NCI-H128 (cell line): ENCODE measurements around the gene LAMA3.
A peak's percentile ranks its signal among the peaks of the same experiment; 100 is the strongest.
"Not testable (repeated sequence)": the region's sequence is repeated elsewhere in the genome, so short reads cannot be mapped to it uniquely, and the experiment has no call there.

Experiments used
- DNase-seq: peaks from one replicate; lab custom pipeline; 2025; ENCODE audit not compliant: unreplicated experiment; lab: John Stamatoyannopoulos, UW

LAMA3 gene

DNA sequence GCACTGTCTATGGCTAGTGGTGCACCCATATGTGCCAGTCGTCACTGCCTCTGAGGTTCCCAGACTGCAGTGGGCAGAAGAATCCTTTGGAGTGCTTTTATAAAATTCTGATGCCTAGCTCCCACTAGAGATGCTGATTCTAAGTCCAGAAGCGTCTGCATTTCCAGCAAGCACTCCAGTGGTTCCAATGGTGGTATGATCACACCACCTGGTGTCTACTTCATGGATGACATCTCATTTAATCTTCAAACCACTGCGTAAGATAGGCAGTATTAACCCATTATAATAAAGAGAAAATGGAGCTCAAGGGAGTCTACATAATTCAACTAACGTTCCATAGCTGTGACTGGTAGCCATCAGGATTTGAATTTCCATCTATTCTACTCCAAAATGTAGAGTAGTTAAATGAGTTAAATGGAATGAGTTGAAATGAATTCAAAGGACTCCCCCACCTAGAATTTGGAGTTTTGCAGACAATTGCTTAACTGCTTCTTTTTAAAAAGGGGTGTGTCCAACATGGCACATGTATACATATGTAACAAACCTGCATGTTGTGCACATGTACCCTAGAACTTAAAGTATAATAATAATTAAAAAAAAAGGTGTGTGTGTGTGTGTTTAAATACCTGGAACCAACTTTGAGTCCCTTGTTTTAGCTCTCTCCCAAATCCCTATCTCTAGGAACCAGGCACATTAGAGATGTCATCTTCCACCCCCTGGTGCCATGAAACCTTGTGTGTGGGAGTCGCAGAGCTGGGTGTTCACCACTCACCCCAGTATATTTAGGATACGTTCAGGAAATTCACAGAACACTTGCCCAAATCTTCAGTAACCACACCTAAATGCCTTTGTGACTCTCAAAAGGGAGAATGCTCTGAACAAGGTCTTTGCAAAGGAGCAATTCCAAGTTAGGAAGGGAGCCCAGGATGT is 14.1 kb downstream of the LAMA3 start:
- peak; percentile 27 for DNase-seq

DNA sequence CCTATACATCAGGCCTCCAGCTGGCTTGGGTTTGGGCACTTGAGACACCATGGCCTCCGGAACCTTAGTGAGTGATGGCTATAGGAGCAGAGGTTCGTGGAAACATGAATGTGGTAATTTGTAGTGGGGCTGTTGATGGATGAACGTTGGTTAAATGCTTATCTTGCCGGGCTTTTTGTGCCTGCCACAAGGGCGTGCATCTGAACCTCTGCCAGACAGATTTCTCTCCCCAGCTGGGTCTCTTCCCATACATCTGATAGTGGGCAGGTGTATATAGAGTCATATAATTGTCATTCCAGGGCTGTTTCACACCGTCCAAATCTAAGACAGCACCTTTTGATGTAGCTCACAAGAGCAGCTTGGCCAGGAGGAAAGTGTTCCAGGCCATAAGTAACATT is 14.7 kb downstream of the LAMA3 start:
- DNase-seq, result no peak

DNA sequence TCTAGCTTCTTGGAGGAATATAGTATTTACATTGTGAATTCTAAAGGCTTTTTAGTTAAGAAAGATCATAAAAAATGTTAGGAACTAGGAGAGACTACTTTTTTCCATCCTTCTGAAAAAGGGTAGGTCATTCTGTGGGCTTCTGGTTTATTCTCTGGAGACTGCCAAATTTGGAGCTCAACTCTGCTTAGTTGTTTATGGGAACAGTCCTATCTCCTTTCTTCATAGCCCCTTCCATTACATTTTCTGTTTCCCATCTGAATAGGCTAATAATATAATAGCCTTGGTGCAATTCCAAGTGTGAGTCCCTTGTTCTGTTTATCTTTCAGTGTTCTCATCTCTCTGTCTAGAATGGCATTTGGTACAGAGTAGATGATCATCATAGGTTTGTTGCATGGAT is 15.6 kb downstream of the LAMA3 start:
- DNase-seq, result no peak

DNA sequence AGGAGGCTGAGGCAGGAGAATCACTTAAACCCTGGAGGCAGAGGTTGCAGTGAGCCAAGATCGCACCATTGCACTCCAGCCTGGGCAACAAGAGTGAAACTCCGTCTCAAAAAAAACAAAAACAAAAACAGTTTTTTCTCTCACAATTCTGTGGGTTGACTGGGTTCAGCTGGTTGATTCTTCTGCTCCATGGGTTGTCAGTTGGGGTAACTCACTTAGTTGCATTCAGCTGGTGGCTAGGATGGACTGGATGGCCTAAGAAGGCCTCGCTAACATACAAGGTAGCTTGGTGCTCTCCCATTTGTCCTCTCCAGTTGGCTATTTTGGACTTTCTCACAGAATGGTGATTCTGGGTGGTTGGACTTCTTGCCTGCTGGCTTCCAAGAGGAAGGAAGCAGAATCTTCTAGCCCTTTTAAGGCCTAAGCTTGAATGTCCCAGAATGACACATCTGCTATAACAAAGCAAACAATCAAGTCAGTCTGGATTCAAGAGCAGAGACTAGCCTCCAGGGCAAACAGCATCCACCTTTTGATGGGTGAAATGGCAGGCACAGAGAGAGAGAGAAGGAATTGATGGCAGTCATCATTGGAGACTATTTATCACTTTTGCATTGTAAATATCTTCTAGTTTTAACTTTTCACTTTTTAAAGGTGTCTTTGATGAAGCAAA is 17.9 kb downstream of the LAMA3 start:
- DNase-seq, result no peak

DNA sequence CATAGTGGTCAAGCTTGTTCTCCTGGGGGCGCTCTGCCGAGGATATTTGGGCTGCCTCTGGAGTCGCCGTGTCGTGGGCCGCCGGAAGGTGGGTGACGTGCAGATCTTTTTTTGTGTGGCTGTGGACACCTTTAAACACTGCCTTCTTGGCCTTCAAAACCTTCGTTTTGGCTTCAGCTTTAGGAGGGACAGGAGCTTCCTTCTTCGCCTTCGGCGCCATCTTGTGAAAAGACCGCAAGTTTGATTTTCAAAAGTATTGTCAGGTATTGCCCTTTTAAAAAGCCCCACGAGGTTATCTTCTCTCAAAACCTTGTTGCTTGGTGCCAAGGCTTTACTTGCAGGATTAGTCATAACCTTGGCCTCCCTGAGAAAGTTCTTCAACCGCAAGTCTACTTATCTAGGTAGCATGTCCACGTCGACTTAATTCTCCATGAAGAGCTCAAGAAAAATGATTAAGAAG is 20.8 kb downstream of the LAMA3 start:
- DNase-seq, result no peak

DNA sequence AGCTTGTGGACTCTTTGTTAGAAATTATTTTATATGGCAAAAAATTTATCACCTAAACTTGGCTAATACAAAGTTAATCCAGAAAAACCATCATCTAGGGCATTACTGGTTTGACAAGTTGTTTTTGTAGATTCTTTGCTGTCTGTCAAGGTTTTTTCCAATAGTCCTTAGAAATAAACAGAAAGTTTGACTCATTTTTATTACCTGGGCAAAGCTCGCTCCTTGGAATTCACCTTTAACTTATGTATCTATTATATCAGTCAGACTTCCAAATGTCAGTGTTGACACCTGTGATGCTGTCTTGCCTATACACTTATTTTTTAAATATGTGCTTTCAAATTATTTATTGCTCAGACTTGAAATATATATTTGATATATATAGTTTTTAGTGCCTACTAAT is 21.7 kb downstream of the LAMA3 start:
- no peak for DNase-seq

DNA sequence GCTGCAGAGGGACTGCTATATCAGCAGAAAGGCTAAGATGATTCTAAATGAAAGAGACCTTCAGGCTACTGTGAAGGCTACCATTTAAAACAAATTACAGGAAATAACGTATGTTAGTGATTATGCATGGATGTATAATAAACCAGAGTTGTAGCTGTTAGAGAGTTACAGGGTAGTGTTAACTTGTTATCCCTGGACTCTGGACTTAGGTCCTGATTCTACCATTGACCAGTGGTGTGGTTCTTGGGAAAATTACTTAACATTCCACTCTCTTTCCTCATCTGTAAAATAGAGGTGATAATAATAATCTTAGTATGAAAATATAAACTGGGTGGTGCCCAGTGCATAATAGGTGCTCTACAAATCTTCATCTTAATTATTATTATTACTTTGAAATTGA is 22.2 kb downstream of the LAMA3 start:
- DNase-seq, result no peak

DNA sequence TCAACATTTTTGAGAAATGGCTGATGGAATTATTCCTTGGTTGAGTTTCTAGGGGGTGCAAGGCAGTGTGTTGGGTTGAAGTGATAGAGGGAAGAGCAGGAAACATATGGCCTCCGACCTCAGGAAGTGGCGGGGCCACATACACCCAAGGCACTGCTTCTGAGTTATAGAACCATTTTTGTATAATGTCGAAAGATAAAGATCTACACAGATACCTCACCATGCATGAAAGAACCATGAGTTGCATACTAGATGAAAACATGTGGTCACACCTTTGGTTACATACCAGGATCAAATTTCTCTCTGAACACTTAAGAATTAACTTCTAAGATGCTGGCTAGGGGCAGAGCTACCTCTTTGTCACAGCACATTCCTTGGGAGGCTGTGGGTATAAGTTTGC is 23.2 kb downstream of the LAMA3 start:
- DNase-seq, result no peak

DNA sequence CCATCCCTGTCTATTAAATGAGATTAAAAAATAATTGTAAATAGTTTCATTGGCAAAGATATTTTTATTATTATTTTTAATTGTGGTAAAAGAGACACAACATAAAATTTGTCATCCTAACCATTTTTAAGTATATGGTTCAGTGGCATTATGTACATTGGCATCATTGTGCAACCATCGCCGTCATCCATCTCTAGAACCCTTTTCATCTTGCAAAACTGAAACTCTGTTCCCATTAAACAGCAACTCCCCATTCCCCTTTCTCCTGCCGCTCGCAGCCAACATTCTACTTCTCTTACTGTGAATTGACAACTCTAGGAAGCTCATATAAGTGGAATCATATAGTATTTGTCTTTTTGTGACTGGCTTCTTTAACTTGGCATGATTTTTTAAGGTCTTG is 25.3 kb downstream of the LAMA3 start:
- DNase-seq, result no peak

DNA sequence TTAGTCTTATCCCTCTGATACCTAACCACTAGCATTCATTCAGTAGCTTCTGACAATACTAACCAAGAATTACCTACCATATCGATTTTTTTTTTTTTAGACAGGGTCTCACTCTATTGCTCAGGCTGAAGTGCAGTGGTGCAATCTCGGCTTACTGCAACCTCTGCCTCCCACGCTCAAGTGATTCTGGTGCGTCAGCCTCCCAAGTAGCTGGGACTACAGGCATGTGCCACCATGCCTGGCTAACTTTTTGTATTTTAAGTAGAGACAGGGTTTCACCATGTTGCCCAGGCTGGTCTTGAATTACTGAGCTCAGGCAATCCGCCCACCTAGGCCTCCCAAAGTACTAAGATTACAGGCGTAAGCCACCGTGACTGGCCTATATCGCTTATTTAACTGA is 26.8 kb downstream of the LAMA3 start:
- DNase-seq, result not testable (repeated sequence)

DNA sequence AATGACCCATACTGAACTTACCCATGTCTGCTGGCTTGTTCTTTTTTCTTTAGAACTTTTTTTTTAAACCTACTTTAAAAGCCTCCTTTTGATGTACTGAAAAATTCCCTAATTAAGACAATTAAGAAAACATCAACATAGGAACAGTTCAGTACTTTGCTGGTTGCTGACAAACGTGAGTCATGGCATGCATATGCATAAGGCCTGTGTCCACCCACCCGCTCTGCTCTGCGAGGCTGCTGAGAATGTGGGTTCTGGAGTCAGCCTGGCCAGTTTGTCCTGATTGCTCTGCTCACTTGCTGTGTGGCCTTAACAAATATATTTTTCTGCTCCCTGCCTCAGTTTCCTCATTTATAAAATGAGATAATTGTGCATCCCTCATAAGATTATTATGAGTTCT is 27.3 kb downstream of the LAMA3 start:
- DNase-seq, result no peak

DNA sequence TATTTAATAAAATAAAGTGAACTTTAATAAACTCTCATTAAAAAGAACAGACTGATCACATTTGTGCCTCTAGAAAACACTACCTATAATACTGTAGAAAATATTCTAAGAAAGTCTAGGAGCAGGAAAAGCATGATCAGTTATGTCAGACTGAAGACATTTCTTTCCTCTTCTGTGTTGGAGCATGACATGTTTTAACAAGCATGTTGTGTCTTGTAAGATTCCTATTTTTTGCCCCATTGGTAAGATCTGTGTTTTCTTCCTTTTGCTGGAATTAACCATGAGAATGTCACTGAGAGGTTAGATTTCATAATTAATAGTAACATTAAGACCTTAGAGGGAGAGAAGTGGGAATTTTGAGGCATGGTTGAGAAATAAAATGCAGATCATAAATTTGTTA is 27.7 kb downstream of the LAMA3 start:
- DNase-seq, result no peak

DNA sequence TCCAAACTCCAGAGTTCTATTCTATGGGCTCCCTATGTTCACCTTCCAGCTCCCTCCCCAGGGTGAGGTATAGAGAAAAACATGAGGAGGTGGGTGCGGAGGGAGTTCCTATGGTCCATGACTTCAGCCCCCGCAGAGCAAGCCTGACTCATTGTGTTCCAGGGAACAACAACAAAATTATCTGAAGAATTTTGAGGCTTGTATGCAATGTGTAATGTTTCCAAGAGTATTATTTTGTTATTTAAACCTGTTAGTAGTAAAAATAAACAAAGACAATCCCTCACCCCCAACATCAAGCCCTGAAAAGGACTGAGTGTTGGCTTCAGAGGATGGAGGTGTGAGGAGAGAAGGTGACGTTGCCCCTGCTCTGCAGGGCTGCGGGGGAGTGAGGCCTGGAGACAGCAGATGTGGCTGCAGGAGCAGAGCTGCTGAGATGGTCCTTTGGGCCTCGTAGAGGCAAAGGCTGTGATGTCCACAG is 29.0 kb downstream of the LAMA3 start:
- DNase-seq, result no peak

DNA sequence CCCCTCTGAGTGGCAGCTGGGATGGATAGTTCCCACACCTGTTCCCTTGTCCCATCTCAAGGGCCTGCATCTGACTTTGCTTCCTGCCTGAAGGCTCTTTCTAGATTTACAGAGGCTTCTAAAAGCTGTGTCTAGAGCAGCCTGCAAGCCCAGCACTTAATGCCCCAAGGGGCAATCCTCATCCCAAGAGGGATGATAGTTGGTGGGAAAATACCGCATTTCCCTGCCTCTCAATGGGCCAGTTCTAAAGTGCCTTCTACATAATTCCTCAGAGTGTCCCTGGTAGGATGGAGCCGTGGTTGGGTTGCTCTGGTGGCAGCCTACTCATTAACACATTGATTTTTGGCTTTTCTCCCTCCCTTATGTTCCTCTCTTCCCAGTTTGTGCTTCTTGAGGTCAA is 29.5 kb downstream of the LAMA3 start:
- DNase-seq, result no peak

DNA sequence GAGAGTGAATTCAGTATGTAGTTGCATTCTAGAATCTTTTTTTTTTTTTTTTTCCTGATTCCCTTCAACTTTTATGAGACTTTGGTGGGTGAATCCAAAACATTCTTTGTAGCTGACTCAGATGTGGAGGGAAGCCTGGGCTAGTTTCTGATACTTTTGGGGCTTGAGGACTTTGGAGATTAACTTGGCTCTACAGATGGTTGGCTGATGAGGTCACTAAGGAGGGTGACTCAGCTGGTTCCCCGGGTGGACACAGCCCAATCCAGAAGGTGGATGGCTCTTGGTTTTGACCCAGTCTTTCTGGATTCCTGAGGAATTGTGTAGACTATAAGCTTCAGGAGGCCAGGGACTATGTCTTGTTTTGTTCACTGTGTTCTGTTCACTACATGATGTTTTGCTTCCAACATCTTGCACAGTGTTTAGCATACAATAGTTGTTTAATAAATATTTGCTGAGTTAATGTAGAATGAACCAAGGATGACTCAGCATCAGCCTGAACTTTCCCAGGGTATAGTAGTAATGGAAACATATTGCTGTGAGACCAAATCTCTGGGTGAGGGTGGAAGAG is 30.5 kb downstream of the LAMA3 start:
- no peak for DNase-seq

DNA sequence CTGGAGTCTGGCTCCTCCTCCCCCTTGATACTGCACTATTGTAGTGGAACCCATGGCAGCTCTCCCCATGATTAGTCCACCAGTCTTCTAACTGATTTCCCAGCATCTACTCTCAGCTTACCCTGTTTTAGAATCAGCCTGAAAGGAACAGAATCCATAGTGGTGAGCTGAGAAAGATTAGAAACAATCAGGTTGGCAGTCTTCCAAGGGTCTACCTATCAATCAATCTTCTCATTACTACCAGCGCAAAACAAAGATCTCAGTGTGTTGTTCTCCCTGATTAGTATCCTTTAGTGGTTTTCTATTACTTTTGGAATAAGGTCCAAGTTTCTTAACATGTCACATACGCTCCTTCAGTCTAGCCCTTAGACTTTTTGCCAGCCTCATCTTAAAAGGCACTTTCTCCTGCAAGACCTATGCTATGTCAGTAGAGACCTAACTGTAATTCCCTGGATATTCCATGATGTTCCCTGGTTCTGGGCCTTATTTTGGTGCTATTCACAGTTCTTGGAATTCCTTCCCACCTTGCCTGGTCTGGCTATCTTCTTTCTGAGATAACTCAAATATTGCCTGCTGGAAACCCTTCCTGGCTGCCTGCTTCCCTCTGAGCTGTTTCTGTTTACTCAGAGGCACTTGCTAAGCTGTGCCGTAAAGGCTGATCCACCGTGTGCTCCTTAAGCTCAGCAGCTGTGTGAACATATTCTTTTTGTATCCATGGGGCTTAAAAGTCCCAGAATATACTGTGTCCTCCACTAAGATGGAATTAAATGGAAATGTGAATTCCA is 32.6 kb downstream of the LAMA3 start:
- no peak for DNase-seq

DNA sequence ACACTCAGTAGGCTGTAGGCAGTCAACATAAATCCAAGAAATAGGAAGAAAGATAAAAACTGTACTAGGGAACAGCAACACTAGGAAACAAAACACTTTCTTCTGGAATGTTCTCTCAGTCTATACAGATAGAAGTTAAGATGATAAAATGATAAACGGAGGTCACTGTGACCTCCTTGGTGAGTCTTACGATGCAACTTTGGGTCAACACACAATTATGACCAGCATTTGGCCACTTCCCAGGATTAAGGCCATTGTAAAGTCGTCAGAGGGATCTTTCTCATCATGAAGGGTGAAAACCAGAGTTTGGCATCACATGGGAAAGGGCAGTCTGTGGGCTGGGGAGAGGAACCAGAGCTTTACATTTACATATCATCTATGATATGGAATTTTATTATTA is 33.4 kb downstream of the LAMA3 start:
- no peak for DNase-seq

DNA sequence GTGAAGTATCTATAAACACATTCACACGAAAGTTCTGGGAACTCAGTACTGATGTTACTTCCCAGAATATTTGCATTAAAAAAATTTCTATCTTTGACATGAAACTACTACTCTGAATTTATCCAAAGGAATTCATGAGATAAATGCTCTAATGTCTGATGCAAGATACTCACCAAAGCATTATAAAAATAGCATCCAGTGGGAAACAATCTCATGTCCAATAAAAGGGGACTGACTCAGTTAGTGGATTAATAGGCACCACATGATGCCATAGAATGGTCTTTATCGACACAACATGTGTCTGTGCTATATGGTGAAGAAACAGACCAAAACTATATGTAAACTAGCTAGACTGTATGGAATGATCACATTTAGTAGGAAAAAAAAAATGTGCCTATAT is 33.9 kb downstream of the LAMA3 start:
- no peak for DNase-seq

DNA sequence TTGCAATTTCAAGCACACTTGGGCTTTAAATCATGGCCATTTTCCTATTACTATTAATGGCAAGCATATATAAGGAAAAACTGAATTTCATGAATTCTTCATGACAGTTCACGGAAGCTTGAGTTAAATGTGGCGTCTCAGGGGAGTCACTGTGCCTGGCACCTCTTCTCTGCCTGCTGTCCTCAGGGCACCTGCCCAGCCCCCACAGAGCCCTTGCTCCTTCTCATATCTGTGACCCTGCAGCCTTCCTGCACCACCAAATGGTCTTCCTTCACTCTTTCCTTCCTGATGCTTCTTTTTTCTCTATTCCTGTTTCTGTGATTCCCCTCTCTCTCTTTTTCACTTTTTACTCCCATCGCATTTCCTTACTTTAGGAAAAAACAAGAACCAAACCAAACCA is 35.4 kb downstream of the LAMA3 start:
- DNase-seq, result no peak

DNA sequence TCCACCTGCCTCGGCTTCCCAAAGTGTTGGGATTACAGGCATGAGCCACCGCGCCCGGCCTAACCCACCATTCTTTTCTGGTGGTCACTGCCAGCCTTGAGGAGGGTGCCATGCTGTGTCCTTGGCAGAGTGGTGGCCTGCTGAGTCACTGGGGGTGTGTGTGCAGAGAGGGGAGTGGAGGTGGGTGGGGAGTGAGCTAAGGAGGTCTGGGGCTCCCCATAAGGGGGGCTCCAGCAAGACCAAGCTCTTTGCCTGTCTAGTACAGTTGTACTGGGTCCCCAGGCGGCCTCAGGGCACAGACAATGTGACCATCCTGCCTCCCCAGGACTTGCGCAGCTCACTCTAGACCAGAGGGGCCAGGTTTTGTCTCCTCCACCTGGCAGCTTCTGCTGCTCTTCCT is 36.1 kb downstream of the LAMA3 start:
- DNase-seq, result no peak
